CD4-positive, alpha-beta T cell (primary cell): Measurements from ENCODE around the gene MCEE. TPM values are rescaled to one million over a fixed set of nuclear protein-coding genes. Genes with fewer than 3 reads are reported as not detected.

Source experiments
- ATAC-seq: fragments of 200-7000 bp; cut with Tn5 transposase; one replicate; pipeline ENCODE4 v1.10.0; 2022; ENCODE audit warnings: mild to moderate bottlenecking; ENCODE audit not compliant: poor library complexity
- CTCF ChIA-PET: fragments of 350-600 bp; sonication (Branson Sonifier 250); formaldehyde crosslinking; loops from one replicate; lab custom pipeline; 2021; ENCODE audit warnings: antibody characterized with exemption, inconsistent platforms; lab: Charles Lee
- POLR2A ChIA-PET: fragments of 350-600 bp; sonication (Branson Sonifier 250); formaldehyde crosslinking; loops from one replicate; lab custom pipeline; 2021; ENCODE audit warnings: antibody characterized with exemption, inconsistent platforms; lab: Charles Lee
- DNase-seq, 14 experiments: peaks; one replicate each; pipeline ENCODE4 v3.0.0-alpha.2; 2013 to 2020; ENCODE audit warnings: mixed read lengths in 2 of 14
- H3K27ac ChIP-seq, 2 donors: one replicate each; pipeline versions ENCODE4 v1.5.1 to v1.7.0; 2013; ENCODE audit warnings: low read length in 2 of 2, low read depth in 1 of 2, mild to moderate bottlenecking in 1 of 2
- H3K27me3 ChIP-seq, 2 experiments: 1 replicate in 1 of 2; 2 replicates in 1 of 2; pipeline versions ENCODE4 v1.6.1 to v1.7.0; 2013; ENCODE audit warnings: low read length in 2 of 2, control low read depth in 1 of 2, mild to moderate bottlenecking in 1 of 2, moderate library complexity in 1 of 2; ENCODE audit not compliant: insufficient read depth in 2 of 2, control insufficient read depth in 1 of 2
- H3K36me3 ChIP-seq: one replicate; pipeline ENCODE4 v1.6.1; 2013; ENCODE audit warnings: low read length, control low read depth; ENCODE audit not compliant: insufficient read depth
- H3K4me1 ChIP-seq: one replicate; pipeline ENCODE4 v1.6.1; 2013; ENCODE audit warnings: low read length, control low read depth; ENCODE audit not compliant: insufficient read depth
- H3K4me3 ChIP-seq: one replicate; pipeline ENCODE4 v1.5.1; 2013; ENCODE audit warnings: mild to moderate bottlenecking, low read length, moderate library complexity
- H3K9me3 ChIP-seq, 2 experiments: 1 replicate in 1 of 2; 2 replicates in 1 of 2; pipeline versions ENCODE4 v1.6.1 to v1.7.0; 2013; ENCODE audit warnings: low read length in 2 of 2, mild to moderate bottlenecking in 2 of 2, control low read depth in 1 of 2, moderate library complexity in 1 of 2; ENCODE audit not compliant: control insufficient read depth in 1 of 2, insufficient read depth in 1 of 2
- H3K27ac Mint-ChIP-seq: one replicate; pipeline ENCODE4 v1.8.0; 2020; ENCODE audit warnings: mixed read lengths
- H3K27me3 Mint-ChIP-seq: one replicate; pipeline ENCODE4 v1.8.0; 2021; ENCODE audit warnings: mixed read lengths
- H3K36me3 Mint-ChIP-seq: one replicate; pipeline ENCODE4 v1.8.0; 2021; ENCODE audit warnings: low read depth, mixed read lengths
- H3K4me1 Mint-ChIP-seq: one replicate; pipeline ENCODE4 v1.8.0; 2021; ENCODE audit warnings: low read depth, mixed read lengths
- H3K4me3 Mint-ChIP-seq: one replicate; pipeline ENCODE4 v1.8.0; 2020; ENCODE audit warnings: mild to moderate bottlenecking, mixed read lengths
- H3K9me3 Mint-ChIP-seq: one replicate; pipeline ENCODE4 v1.8.0; 2020; ENCODE audit warnings: mixed read lengths
- intact Hi-C, 2 experiments: fragments of 100-400 bp; cut with DNase I in 1 of 2; cut with micrococcal nuclease in 1 of 2; formaldehyde crosslinking; loops; one replicate each; pipeline versions ENCODE4 v1.15.1 to v1.9.0; 2023 to 2025; cut with DNase I, micrococcal nuclease
- total RNA-seq, 174 experiments: library from RNA in 2 of 174; stranded (reverse) in 2 of 174; gene quantifications; one replicate each; pipeline ENCODE4 v1.2.3 and lab custom pipeline; 2021 to 2026
- TF ChIP-seq, protein P1 (sequence below): fragments of 200-600 bp; IDR thresholded peaks from one replicate; pipeline ENCODE4 v1.8.0; 2022; ENCODE audit warnings: antibody characterized with exemption, mild to moderate bottlenecking

The MCEE gene
- total RNA-seq, 2 experiments from 2014 or later = 4.3 to 8.0 TPM

DNA sequence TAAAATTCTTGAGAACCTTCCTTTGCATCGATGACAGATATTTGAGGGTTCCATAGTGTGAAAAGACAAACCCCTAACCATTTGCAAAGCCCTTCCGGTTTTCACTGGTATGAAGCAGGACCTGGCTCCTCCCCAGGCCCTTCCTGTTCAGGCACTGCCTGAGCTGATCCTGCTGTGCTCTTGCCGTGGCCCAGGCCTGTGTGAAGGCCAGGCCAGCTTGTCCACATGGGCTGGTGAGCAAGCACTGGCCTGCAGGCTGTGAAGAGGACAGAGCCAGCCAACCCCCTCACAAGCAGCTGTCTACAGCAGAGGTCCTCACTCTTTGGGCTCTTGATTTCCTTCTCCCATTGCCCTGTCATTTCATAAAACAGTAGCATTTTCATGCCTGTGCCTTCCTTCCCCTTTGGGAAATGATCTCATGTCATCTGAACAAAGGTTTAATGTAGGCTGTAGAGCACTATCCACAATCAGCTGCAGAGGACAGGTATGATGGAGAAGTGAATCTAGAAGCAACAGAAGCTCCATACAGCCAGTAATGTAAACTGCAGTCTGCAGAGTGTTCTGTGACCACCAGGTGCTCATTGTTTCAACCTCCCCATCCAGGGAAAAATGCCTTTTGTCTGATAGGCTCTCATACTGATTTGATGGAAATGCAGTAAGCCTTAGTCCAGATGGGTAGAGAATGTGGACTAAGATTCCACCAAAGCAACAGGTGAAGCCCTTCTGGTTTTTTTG, 20.2 kb upstream of the MCEE start:
- ChIA-PET POLR2A (interaction anchor here (1.1 kb wide), 1 partner anchor 83 kb away, joined by 3 read pairs; no protein-coding TSS in a partner anchor), CTCF (no interaction called here)
- ATAC-seq (no peak), DNase-seq (no peak)
- Histone ChIP-seq H3K27me3 (no peaks in the 10 kb centered on the region), H3K36me3 (peaks cover 56% of the 10 kb centered on the region), H3K4me3 (no peak overlapping the region), H3K27ac (no peak overlapping the region), H3K9me3 (no peaks in the 10 kb centered on the region), H3K4me1 (no peaks in the 10 kb centered on the region)
- Mint-ChIP-seq H3K27me3 (no peaks in the 10 kb centered on the region), H3K4me3 (no peak overlapping the region), H3K4me1 (no peaks in the 10 kb centered on the region), H3K9me3 (no peaks in the 10 kb centered on the region), H3K36me3 (peaks cover 60% of the 10 kb centered on the region), H3K27ac (peak overlapping the region; percentile 57)
- intact Hi-C loops = no loop called here
- TF ChIP-seq, protein P1, sequence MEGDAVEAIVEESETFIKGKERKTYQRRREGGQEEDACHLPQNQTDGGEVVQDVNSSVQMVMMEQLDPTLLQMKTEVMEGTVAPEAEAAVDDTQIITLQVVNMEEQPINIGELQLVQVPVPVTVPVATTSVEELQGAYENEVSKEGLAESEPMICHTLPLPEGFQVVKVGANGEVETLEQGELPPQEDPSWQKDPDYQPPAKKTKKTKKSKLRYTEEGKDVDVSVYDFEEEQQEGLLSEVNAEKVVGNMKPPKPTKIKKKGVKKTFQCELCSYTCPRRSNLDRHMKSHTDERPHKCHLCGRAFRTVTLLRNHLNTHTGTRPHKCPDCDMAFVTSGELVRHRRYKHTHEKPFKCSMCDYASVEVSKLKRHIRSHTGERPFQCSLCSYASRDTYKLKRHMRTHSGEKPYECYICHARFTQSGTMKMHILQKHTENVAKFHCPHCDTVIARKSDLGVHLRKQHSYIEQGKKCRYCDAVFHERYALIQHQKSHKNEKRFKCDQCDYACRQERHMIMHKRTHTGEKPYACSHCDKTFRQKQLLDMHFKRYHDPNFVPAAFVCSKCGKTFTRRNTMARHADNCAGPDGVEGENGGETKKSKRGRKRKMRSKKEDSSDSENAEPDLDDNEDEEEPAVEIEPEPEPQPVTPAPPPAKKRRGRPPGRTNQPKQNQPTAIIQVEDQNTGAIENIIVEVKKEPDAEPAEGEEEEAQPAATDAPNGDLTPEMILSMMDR = no peak

DNA sequence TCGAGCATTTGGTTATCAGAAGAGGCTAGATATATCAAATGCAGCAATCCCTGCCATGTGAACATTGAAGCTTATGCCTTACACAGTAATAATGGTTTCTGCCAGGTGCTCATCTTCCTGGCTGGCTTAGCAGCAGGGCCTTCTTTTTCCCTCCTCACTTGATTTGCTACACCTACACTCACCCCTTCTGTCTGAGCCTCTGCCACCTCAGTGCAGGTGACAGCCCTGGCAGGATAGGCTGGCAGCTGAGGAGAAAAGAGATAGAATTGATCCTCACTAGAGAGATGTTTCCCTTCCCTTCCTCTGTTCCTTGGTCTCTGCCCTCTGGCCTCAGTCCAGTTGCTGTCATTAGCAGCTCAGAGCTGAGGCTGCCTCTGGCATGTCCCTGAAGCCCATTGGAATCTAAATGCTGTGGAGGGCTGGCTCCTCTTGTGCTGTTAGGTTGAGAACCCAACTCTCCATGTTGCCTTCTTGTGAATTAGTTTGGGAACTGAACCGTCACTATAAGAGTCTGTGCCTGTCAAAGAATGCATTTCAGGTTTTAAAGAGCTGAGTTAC, 18.6 kb upstream of the MCEE start:
- POLR2A ChIA-PET = no interaction called here
- no peaks in the 10 kb centered on the region for H3K27me3 ChIP-seq
- Mint-ChIP-seq H3K36me3 (peaks cover 76% of the 10 kb centered on the region), H3K9me3 (no peaks in the 10 kb centered on the region), H3K4me1 (no peaks in the 10 kb centered on the region), H3K27me3 (no peaks in the 10 kb centered on the region), H3K4me3 (no peak overlapping the region), H3K27ac (no peak overlapping the region)
- no peak for ATAC-seq
- no peak overlapping the region for H3K4me3 ChIP-seq
- no peak overlapping the region for H3K27ac ChIP-seq
- CTCF ChIA-PET = no interaction called here
- H3K36me3 ChIP-seq = peaks cover 72% of the 10 kb centered on the region
- no peaks in the 10 kb centered on the region for H3K4me1 ChIP-seq
- H3K9me3 ChIP-seq = no peaks in the 10 kb centered on the region
- intact Hi-C loops = no loop called here
- DNase-seq = no peak
- TF ChIP-seq, protein P1 = no peak

DNA sequence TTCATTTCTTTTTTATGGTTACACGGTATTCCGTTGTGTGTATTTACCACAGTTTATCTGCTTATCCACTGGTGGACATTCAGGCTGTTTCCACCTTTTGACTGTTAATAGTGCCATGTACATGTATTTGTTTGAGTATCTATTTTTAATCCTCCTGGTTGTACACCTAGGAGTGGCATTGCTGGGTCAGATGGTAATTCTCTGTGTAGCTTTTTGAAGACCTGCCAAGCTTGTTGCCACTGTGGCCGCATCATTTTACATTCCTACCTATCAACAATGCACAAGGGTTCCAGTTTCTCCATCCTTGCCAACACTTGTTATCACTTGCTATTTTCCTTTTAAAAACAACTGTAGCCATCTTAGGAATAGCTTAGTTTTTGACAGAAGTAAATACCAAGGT, 13.8 kb upstream of the MCEE start:
- TF ChIP-seq, protein P1 = no peak
- no peak overlapping the region for H3K27ac ChIP-seq
- intact Hi-C loops = no loop called here
- POLR2A ChIA-PET = interaction anchor here (2.3 kb wide), 1 partner anchor 14 kb away, joined by 9 read pairs; the partner anchor contains the start of genes MCEE and MPHOSPH10
- H3K36me3 Mint-ChIP-seq = peaks cover 97% of the 10 kb centered on the region
- no peaks in the 10 kb centered on the region for H3K4me1 ChIP-seq
- peaks cover 4% of the 10 kb centered on the region for H3K4me1 Mint-ChIP-seq
- no peaks in the 10 kb centered on the region for H3K27me3 ChIP-seq
- ATAC-seq (no peak), DNase-seq (no peak)
- H3K4me3 Mint-ChIP-seq = no peak overlapping the region
- no peak overlapping the region for H3K4me3 ChIP-seq
- H3K27ac Mint-ChIP-seq = no peak overlapping the region
- CTCF ChIA-PET = interaction anchor here (1.2 kb wide), 1 partner anchor 195 kb away, joined by 3 read pairs; no protein-coding TSS in a partner anchor
- no peaks in the 10 kb centered on the region for H3K9me3 ChIP-seq
- H3K36me3 ChIP-seq = peaks cover 87% of the 10 kb centered on the region
- H3K27me3 Mint-ChIP-seq = no peaks in the 10 kb centered on the region
- H3K9me3 Mint-ChIP-seq = no peaks in the 10 kb centered on the region
